CD14-positive monocyte (primary cell): Measurements from ENCODE around the gene CRY2. TPM values are rescaled to one million over a fixed set of nuclear protein-coding genes. Genes with fewer than 3 reads are reported as not detected.

Experiments used
- DNase-seq, 3 donors: peaks; one replicate each; pipeline ENCODE4 v3.0.0-alpha.2; 2011 to 2022
- H2AFZ ChIP-seq: 2 replicates; pipeline ENCODE4 v1.6.0; 2012; ENCODE audit warnings: mild to moderate bottlenecking, low read depth, low read length, inconsistent platforms; ENCODE audit not compliant: insufficient read depth, poor library complexity, severe bottlenecking
- H3K27ac ChIP-seq, 2 donors: 1 replicate in 1 of 2; 2 replicates in 1 of 2; pipeline ENCODE4 v1.5.1; 2012 to 2013; ENCODE audit warnings: low read length in 2 of 2, control low read depth in 1 of 2, inconsistent platforms in 1 of 2, low read depth in 1 of 2, mild to moderate bottlenecking in 1 of 2
- H3K27me3 ChIP-seq, 2 donors: one replicate each; pipeline versions ENCODE4 v1.6.0 to v1.6.1; 2011 to 2013; ENCODE audit warnings: low read length in 2 of 2; ENCODE audit not compliant: control insufficient read depth in 2 of 2, insufficient read depth in 2 of 2
- H3K36me3 ChIP-seq, 2 donors: replicated peaks in 1 of 2; 1 replicate in 1 of 2; 2 replicates in 1 of 2; pipeline versions ENCODE4 v1.5.1 to v1.6.1; 2012 to 2013; ENCODE audit warnings: low read length in 2 of 2, control low read depth in 1 of 2, inconsistent platforms in 1 of 2, mild to moderate bottlenecking in 1 of 2; ENCODE audit not compliant: insufficient read depth in 2 of 2, control insufficient read depth in 1 of 2
- H3K4me1 ChIP-seq, 2 donors: 1 replicate in 1 of 2; 2 replicates in 1 of 2; pipeline versions ENCODE4 v1.5.1 to v1.6.1; 2012 to 2013; ENCODE audit warnings: low read length in 2 of 2, control low read depth in 1 of 2, inconsistent platforms in 1 of 2, mild to moderate bottlenecking in 1 of 2, moderate library complexity in 1 of 2; ENCODE audit not compliant: insufficient read depth in 2 of 2, control insufficient read depth in 1 of 2
- H3K4me2 ChIP-seq: replicated peaks from 2 replicates; pipeline ENCODE3; 2012; ENCODE audit warnings: low read length, moderate library complexity, mild to moderate bottlenecking; ENCODE audit not compliant: poor library complexity, severe bottlenecking; ENCODE audit errors: extremely low read depth
- H3K4me3 ChIP-seq, 3 experiments: fragments of 200-600 bp in 1 of 3; sonication (generic) in 1 of 3; replicated peaks in 1 of 3; 1 replicate in 2 of 3; 2 replicates in 1 of 3; pipeline ENCODE4 v1.5.1; 2011 to 2013; ENCODE audit warnings: low read length in 3 of 3, mild to moderate bottlenecking in 3 of 3, control low read depth in 2 of 3, low read depth in 2 of 3, inconsistent platforms in 1 of 3, moderate library complexity in 1 of 3
- H3K79me2 ChIP-seq: 2 replicates; pipeline ENCODE4 v1.6.0; 2012; ENCODE audit warnings: mild to moderate bottlenecking, control low read depth, inconsistent platforms, low read length, moderate library complexity; ENCODE audit not compliant: insufficient read depth
- H3K9ac ChIP-seq: 2 replicates; pipeline ENCODE4 v1.6.0; 2017; ENCODE audit warnings: low read length, mild to moderate bottlenecking; ENCODE audit not compliant: insufficient read depth, poor library complexity, severe bottlenecking
- H3K9me3 ChIP-seq, 2 donors: replicated peaks in 1 of 2; 1 replicate in 1 of 2; 2 replicates in 1 of 2; pipeline versions ENCODE4 v1.5.1 to v1.6.1; 2012 to 2013; ENCODE audit warnings: low read length in 2 of 2, control low read depth in 1 of 2; ENCODE audit not compliant: control insufficient read depth in 1 of 2, insufficient read depth in 1 of 2
- H4K20me1 ChIP-seq: 2 replicates; pipeline ENCODE4 v1.6.0; 2012; ENCODE audit warnings: mild to moderate bottlenecking, low read length, control low read depth, moderate library complexity; ENCODE audit not compliant: insufficient read depth
- H3K27ac Mint-ChIP-seq, 7 donors: one replicate each; pipeline ENCODE4 v1.8.0; 2020; ENCODE audit warnings: mild to moderate bottlenecking in 7 of 7, mixed read lengths in 7 of 7, moderate library complexity in 6 of 7, inconsistent platforms in 2 of 7
- H3K27me3 Mint-ChIP-seq, 3 donors: one replicate each; pipeline ENCODE4 v1.8.0; 2021 to 2022; ENCODE audit warnings: low read depth in 3 of 3, mild to moderate bottlenecking in 3 of 3, mixed read lengths in 3 of 3, moderate library complexity in 3 of 3, inconsistent platforms in 1 of 3
- H3K36me3 Mint-ChIP-seq, 2 donors: one replicate each; pipeline ENCODE4 v1.8.0; 2020; ENCODE audit warnings: mixed read lengths in 2 of 2, inconsistent platforms in 1 of 2, mild to moderate bottlenecking in 1 of 2
- H3K4me1 Mint-ChIP-seq: one replicate; pipeline ENCODE4 v1.8.0; 2020; ENCODE audit warnings: mild to moderate bottlenecking, mixed read lengths
- H3K4me3 Mint-ChIP-seq, 2 donors: one replicate each; pipeline ENCODE4 v1.8.0; 2020; ENCODE audit warnings: mild to moderate bottlenecking in 2 of 2, mixed read lengths in 2 of 2, moderate library complexity in 1 of 2
- H3K9me3 Mint-ChIP-seq, 7 donors: one replicate each; pipeline ENCODE4 v1.8.0; 2020 to 2022; ENCODE audit warnings: mixed read lengths in 7 of 7, mild to moderate bottlenecking in 6 of 7, moderate library complexity in 6 of 7, inconsistent platforms in 2 of 7
- WGBS: methylation state at CpG from one replicate; pipeline ENCODE4 v1.1.5; 2013; ENCODE audit warnings: missing lambda C conversion rate; ENCODE audit not compliant: insufficient coverage; 5-methylcytosine and 5-hydroxymethylcytosine counted together
- intact Hi-C, 2 donors: fragments of 100-400 bp; cut with micrococcal nuclease; formaldehyde crosslinking; loops; one replicate each; pipeline versions ENCODE4 v1.15.0 to v1.15.1; 2023
- polyA plus RNA-seq, 3 donors: library from polyadenylated mRNA; depleted of rRNA in 1 of 3; unstranded in 2 of 3; stranded (reverse) in 1 of 3; fragments of 300-500 nt in 2 of 3; fragments of >200 nt in 1 of 3; fragmentation: Illumina TruSeq in 2 of 3; gene quantifications; 1 replicate in 2 of 3; 2 replicates in 1 of 3; pipeline ENCODE4 v1.2.3, GENCODE V29; 2012 to 2021
- TF ChIP-seq, protein P1 (sequence below): fragments of 200-600 bp; IDR thresholded peaks from one replicate; pipeline ENCODE4 v1.8.0; 2022; ENCODE audit warnings: antibody characterized with exemption, mild to moderate bottlenecking

Gene CRY2
- polyA plus RNA-seq, 3 donors: 5.1 to 12.5 (median 7.2) TPM

DNA sequence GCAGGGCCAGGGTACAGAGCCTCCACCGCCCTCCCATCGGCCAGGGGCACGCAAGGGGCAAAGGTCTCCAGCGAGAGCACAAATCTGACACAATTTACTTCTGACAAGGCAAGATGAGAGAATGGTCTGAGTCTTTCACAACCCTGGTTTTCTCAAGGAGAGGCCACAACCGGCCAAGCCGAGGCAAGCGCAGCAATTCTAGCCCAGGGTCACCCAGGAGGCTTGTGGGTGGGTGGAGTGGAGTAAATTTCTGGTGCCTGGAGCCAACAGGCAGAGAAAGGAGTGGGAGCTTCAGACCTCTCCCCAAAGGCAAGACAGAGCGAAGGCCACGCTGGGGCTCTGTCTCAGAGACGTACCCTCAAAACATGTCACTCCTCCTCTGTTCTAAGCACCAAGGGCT, 84.5 kb downstream of the CRY2 start:
- H3K4me1 Mint-ChIP-seq: peaks cover 82% of the 10 kb centered on the region
- H2AFZ ChIP-seq: no peak overlapping the region
- peaks cover 39 to 64% of the 10 kb centered on the region in 2 donors for H3K36me3 Mint-ChIP-seq
- peak overlapping the region; percentile 39 to 50 for H3K27ac ChIP-seq
- peaks cover 38% of the 10 kb centered on the region for H3K79me2 ChIP-seq
- TF ChIP-seq, protein P1, sequence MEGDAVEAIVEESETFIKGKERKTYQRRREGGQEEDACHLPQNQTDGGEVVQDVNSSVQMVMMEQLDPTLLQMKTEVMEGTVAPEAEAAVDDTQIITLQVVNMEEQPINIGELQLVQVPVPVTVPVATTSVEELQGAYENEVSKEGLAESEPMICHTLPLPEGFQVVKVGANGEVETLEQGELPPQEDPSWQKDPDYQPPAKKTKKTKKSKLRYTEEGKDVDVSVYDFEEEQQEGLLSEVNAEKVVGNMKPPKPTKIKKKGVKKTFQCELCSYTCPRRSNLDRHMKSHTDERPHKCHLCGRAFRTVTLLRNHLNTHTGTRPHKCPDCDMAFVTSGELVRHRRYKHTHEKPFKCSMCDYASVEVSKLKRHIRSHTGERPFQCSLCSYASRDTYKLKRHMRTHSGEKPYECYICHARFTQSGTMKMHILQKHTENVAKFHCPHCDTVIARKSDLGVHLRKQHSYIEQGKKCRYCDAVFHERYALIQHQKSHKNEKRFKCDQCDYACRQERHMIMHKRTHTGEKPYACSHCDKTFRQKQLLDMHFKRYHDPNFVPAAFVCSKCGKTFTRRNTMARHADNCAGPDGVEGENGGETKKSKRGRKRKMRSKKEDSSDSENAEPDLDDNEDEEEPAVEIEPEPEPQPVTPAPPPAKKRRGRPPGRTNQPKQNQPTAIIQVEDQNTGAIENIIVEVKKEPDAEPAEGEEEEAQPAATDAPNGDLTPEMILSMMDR: no peak
- H3K9ac ChIP-seq: peak overlapping the region; percentile 42
- no peaks in the 10 kb centered on the region for H3K27me3 Mint-ChIP-seq
- H3K9me3 ChIP-seq: no peaks in the 10 kb centered on the region
- no peak overlapping the region for H3K4me3 ChIP-seq
- H3K9me3 Mint-ChIP-seq: no peaks in the 10 kb centered on the region
- no peaks in the 10 kb centered on the region for H3K27me3 ChIP-seq
- peak overlapping the region; percentile 35 to 37 for H3K4me3 Mint-ChIP-seq
- intact Hi-C loops: no loop called here
- no peak overlapping the region for H3K4me2 ChIP-seq
- peaks cover 63% of the 10 kb centered on the region for H4K20me1 ChIP-seq
- 100% methylated on average over 3 of the region's 10 CpGs for WGBS
- peaks cover 30 to 48% of the 10 kb centered on the region in 2 donors for H3K36me3 ChIP-seq
- H3K4me1 ChIP-seq: peaks cover 75 to 76% of the 10 kb centered on the region in 2 donors
- DNase-seq: peak in 1 of 3 donors; percentile 3
- peak overlapping the region; percentile 57 to 80 (median 66) for H3K27ac Mint-ChIP-seq

DNA sequence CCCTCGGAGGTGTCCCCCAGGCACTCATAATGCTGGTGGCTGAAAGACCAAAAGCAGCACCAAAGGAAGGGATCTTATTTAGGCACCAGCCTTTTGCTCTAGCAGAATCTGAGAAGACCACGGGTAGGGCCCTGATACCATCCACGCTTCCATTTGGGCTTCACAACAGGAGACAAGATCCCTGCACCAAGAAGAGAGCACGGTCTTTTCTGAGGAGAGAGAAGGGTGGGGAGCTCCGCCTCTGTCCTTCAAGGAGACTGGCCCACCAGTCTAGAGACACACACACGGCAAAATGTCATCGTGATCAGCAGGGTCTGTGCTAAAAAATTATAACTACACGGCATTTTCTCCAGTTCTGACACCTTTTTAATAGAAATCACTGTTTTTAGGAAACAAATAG, 84.9 kb downstream of the CRY2 start:
- peak overlapping the region; percentile 42 for H3K9ac ChIP-seq
- H3K4me3 ChIP-seq: no peak overlapping the region
- H3K9me3 ChIP-seq: no peaks in the 10 kb centered on the region
- peaks cover 38% of the 10 kb centered on the region for H3K79me2 ChIP-seq
- no peak overlapping the region for H3K4me2 ChIP-seq
- no peaks in the 10 kb centered on the region for H3K27me3 ChIP-seq
- H3K27me3 Mint-ChIP-seq: no peaks in the 10 kb centered on the region
- H2AFZ ChIP-seq: no peak overlapping the region
- H3K4me1 Mint-ChIP-seq: peaks cover 86% of the 10 kb centered on the region
- intact Hi-C loops: no loop called here
- H3K9me3 Mint-ChIP-seq: no peaks in the 10 kb centered on the region
- H3K4me1 ChIP-seq: peaks cover 75 to 80% of the 10 kb centered on the region in 2 donors
- peak overlapping the region; percentile 39 to 50 for H3K27ac ChIP-seq
- no peak for DNase-seq
- H3K36me3 ChIP-seq: peaks cover 30 to 53% of the 10 kb centered on the region in 2 donors
- H3K36me3 Mint-ChIP-seq: peaks cover 43 to 69% of the 10 kb centered on the region in 2 donors
- WGBS: 86% methylated on average over 4 of the region's 8 CpGs
- H3K27ac Mint-ChIP-seq: peak overlapping the region in 6 of 7 donors; percentile 56 to 80 (median 64)
- H3K4me3 Mint-ChIP-seq: peak overlapping the region; percentile 16 to 37
- H4K20me1 ChIP-seq: peaks cover 63% of the 10 kb centered on the region
- TF ChIP-seq, protein P1: no peak

Other genes starting within 250 kb of the CRY2 start
- not detected for gene CHST1, start 181.9 kb upstream of the CRY2 start, polyA plus RNA-seq
- gene SLC35C1, start 42.3 kb upstream of the CRY2 start, polyA plus RNA-seq: 10 to 100 TPM in 2 of 3 donors, 1 to 10 TPM in 1; 5.0 to 14.0 (median 12.8) TPM
- under 1 TPM in 1 of 3 donors, not detected in 2; 0.93 TPM for gene MAPK8IP1, start 38.2 kb downstream of the CRY2 start, polyA plus RNA-seq
- under 1 TPM in 1 of 3 donors, not detected in 2; 0.37 TPM for gene FREY1, start 59.8 kb downstream of the CRY2 start, polyA plus RNA-seq
- 10 to 100 TPM; 33.8 to 46.1 (median 35.1) TPM for gene PEX16, start 70.4 kb downstream of the CRY2 start, polyA plus RNA-seq
- under 1 TPM in 1 of 3 donors, not detected in 2; 0.12 TPM for gene LARGE2, start 75.2 kb downstream of the CRY2 start, polyA plus RNA-seq